ENCODE measurements around the gene USP46. TPM values are rescaled to one million over a fixed set of nuclear protein-coding genes. Genes with fewer than 3 reads are reported as not detected.

USP46 gene
- total and polyA plus RNA-seq, 12 donors: 4.8 to 113 (median 65.8) TPM

- no peak overlapping the region for H3K4me3 ChIP-seq
- H3K27ac ChIP-seq: peak overlapping the region in 6 of 10 donors; percentile 32 to 78 (median 66)
- intact Hi-C loops (cut with DNase I): loop anchor here in 2 of 10 donors (5.0 to 10.0 kb wide), 2 partner anchors 45 to 47 kb away; no protein-coding TSS in a partner anchor
- no peak for TF ChIP-seq CTCF (IDR thresholded peaks at IDR 0.05)
- H3K9me3 ChIP-seq: no peaks in the 10 kb centered on the region
- DNase-seq (no peak), ATAC-seq (no peak)
- no peaks in the 10 kb centered on the region for H3K27me3 ChIP-seq
- peaks cover 23 to 85% (median 69%) of the 10 kb centered on the region in 9 donors for H3K4me1 ChIP-seq
- 69 to 77% methylated on average over 3 of the region's 3 CpGs for whole genome bisulfite sequencing, 2 donors
- no peaks in the 10 kb centered on the region for H3K36me3 ChIP-seq
Observed at GRCh38 chr4:52641854-52642563, 17.1 kb downstream of the USP46 start.

- H3K27ac ChIP-seq: peak overlapping the region in 9 of 10 donors; percentile 32 to 78 (median 57)
- no peaks in the 10 kb centered on the region for H3K9me3 ChIP-seq
- H3K4me1 ChIP-seq: peaks cover 23 to 78% (median 63%) of the 10 kb centered on the region in 9 donors
- no peak for DNase-seq
- WGBS, 2 donors: 17 to 21% methylated on average over 6 of the region's 6 CpGs
- no peaks in the 10 kb centered on the region for H3K36me3 ChIP-seq
- no peak overlapping the region for H3K4me3 ChIP-seq
- no peaks in the 10 kb centered on the region for H3K27me3 ChIP-seq
- no peak for TF ChIP-seq CTCF (IDR thresholded peaks at IDR 0.05)
- ATAC-seq: no peak
- intact Hi-C loops (cut with DNase I): loop anchor here in 2 of 10 donors (5.0 to 10.0 kb wide), 2 partner anchors 44 to 46 kb away; no protein-coding TSS in a partner anchor
Observed at GRCh38 chr4:52640808-52641565, 18.1 kb downstream of the USP46 start.

- no peaks in the 10 kb centered on the region for H3K36me3 ChIP-seq
- DNase-seq (no peak), ATAC-seq (no peak)
- intact Hi-C loops (cut with DNase I): no loop called here
- peaks cover 19 to 79% (median 51%) of the 10 kb centered on the region in 9 donors for H3K4me1 ChIP-seq
- WGBS, 2 donors: 92 to 95% methylated on average over 4 of the region's 4 CpGs
- no peaks in the 10 kb centered on the region for H3K27me3 ChIP-seq
- no peaks in the 10 kb centered on the region for H3K9me3 ChIP-seq
- no peak overlapping the region for H3K4me3 ChIP-seq
- H3K27ac ChIP-seq: no peak overlapping the region
- TF ChIP-seq CTCF (IDR thresholded peaks at IDR 0.05): no peak
Observed at GRCh38 chr4:52638717-52639116, 20.4 kb downstream of the USP46 start.

GRCh38 chr4:52637116-52637515, 22.0 kb downstream of the USP46 start:
- H3K27ac ChIP-seq: peak overlapping the region in 1 of 10 donors; percentile 21
- peak in 5 of 8 donors; percentile 34 to 70 (median 53) for ATAC-seq
- H3K4me3 ChIP-seq: no peak overlapping the region
- intact Hi-C loops (cut with DNase I): no loop called here
- no peaks in the 10 kb centered on the region for H3K27me3 ChIP-seq
- no peak for DNase-seq
- WGBS, 2 donors: 50 to 63% methylated on average over 2 of the region's 2 CpGs
- H3K36me3 ChIP-seq: no peaks in the 10 kb centered on the region
- H3K4me1 ChIP-seq: peaks cover 14 to 72% (median 35%) of the 10 kb centered on the region in 9 donors
- TF ChIP-seq CTCF (IDR thresholded peaks at IDR 0.05): no peak
- H3K9me3 ChIP-seq: no peaks in the 10 kb centered on the region
